GM19240 (cell line): ENCODE results near the gene SUPV3L1.
"Not testable (repeated sequence)": the region's sequence is repeated elsewhere in the genome, so short reads cannot be mapped to it uniquely, and the experiment has no call there.

Source experiments
- DNase-seq: peaks from one replicate; pipeline ENCODE4 v3.0.0; 2011; ENCODE audit warnings: low spot score; ENCODE audit not compliant: insufficient read length

The SUPV3L1 gene

DNA sequence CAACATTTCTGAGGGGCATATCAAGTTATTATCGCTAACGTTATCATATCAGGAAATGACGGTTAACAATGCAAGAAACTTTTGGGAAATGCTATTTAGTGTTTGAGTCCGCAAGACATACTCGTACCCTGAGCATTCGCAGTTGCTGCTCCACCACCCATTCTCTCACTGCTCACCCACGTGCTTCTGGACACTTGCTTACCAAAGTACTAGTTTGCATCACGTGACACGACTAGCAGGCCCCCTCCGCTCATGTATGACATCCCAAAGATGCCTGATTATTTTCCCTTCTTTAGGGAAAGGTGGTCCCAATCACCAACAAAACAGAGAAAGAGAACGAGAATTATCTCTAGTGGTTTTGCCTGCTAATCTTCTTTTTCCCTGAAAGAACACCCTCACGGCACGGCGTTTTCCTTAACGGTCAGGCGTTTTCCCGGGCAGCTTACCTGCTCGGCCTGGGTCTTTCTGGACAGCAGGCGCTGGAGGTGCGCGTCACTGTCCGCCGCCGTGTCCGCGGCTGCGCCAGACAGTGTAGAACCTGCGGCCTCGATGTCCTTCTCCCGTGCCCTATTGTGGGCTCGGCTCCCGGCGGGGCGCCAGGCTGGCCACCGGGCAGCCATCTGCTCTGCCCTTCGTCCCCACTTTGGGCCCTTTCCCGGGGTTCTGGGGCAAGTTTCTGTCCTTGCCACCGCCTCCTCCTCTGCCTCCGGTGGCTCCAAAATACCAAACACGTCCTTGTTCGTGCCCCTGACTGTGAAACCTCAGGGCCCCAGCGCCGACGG lies at the start of gene SUPV3L1:
TSS of gene SUPV3L1 (plus strand) at position 492 of the 782 bp plus-strand sequence. CDS start at position 550, 58 bp downstream.
- peak; percentile 77 for DNase-seq

DNA sequence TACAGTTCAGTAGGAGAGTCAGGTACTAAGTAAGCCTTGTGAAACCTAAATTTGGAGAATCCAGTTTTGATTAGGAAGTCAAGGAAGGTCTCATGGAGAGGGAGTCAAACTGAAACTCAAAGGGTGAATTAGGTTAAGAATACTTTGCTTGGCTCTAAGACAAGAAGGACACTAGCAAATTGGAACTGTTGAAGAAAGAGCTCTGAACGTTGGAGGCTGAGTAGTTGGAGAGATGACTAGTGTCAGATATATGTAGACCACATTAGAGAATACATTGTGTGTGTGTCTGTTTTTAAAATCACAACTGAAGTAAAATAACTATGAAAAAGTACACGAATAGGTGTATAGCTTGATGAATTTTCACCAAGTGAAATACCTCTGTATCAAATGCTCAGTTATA lies 49.8 kb upstream of the SUPV3L1 start:
- DNase-seq = no peak

DNA sequence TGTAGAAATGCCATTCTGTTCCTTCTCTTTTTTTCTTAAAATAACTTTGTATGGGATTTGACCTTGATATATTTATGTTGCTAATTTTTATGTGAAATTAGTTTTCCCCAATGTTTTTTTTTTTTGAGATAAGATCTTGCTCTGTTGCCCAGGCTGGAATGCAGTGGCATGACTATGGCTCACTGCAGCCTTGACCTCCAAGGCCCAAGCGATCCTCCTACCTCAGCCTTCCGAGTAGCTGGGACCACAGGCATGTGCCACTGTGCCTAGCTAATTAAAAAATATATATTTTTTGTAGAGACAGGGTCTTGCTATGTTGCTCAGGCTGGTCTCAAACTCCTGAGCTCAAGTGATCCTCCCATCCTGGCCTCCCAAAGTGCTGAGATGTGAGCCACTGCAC lies 40.1 kb upstream of the SUPV3L1 start:
- DNase-seq = no peak

DNA sequence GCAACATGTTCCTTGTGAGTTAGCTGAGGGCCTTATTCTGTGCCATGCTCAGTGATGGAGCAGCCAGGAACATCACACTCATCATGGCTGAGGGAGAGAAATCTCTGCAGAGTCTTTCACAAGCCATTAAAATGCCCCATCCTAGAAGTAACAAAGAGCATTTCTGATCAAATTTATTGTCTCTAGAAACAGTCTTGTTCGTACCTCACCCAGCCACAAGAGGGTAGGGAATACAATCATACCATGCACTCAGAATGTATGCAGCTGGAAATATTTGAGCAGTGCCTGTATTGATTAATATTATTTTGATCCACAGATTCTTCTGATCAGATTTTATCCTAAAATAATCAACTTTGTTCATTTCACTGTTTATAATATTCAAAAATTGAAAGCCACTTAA lies 38.7 kb upstream of the SUPV3L1 start:
- DNase-seq = no peak

DNA sequence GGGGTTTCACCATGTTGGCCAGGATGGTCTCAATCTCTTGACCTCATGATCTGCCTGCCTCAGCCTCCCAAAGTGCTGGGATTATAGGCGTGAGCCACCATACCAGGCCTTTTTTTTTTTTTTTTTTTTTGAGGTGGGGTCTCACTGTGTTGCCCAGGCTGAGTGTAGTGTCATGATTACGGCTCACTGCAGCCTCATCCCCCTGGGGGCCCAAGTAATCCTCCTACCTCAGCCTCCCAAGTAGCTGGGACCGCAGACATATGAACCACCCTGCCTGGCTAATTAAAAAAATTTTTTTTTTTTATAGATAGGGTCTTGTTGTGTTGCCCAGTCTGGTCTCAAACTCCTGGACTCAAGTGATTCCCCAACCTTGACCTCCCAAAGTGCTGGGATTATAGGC lies 38.0 kb upstream of the SUPV3L1 start:
- not testable (repeated sequence) for DNase-seq

DNA sequence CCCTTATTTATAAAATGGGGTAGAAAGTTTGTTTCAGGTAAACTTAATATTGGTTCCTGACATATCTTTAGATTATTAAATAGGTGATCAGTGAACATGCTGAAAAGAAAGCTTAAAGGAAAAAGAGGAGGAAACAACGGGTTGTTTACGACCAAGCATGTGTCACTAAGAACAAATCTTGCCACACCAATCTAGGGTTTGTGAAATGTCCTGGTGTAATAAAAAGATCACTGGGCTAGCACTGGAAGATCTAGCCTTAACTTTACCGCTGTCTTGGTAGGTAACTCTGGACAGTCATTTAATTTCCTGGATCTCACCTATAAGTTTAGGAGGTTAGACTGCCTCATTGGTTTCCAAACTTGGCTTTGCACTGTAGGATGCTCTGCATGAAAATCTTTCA lies 37.1 kb upstream of the SUPV3L1 start:
- no peak for DNase-seq

DNA sequence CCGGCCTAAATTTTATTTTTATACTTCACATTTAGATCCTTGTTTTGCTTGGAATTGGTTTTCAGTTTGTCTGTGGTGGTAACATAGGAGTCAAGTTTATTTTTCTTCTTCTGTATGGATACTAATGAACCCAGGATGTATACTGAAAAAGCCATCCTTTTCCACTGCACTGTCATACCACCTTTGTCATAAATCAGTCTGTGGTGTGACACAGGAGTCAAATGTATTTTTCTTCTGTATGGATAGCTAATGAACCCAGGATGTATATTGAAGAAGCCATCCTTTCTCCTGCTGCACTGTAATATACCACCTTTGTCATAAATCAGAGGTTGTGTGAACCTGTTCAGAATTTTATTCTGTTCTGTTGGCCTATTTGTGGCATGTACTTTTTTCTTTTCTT lies 34.7 kb upstream of the SUPV3L1 start:
- DNase-seq = no peak

DNA sequence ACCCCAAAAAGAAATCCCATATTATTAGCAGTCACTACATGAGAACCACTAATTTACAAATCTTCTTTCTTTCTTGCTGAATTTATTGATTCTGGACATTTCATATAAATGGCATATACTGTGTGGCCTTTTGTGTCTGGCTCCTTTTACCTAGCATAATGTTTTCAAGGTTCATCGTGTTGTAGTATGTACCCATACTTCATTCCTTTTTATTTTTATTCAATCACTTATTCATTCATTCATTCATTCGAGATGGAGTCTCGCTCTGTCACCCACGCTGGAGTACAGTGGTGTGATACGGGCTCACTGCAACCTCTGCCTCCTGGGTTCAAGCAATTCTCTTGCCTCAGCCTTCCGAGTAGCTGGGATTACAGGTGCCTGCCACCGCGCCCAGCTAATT lies 34.2 kb upstream of the SUPV3L1 start:
- no peak for DNase-seq

DNA sequence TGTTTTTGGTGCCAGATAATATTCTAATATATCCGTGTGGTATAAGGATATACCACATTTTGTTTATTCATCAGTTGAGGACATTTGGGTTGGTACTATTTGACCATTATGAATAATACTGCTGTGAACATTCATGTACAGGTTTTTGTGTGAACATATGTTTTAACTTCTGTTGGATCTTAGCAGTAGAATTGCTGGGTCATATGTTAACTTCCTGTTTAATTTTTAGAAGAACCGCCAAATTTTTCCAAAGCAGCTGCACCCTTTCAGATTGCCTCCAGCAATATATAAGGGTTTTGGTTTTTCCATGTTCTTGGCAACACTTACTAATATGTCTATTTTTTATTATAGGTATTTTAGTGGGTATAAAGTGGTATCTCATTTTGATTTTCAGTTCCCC lies 33.3 kb upstream of the SUPV3L1 start:
- DNase-seq = no peak

DNA sequence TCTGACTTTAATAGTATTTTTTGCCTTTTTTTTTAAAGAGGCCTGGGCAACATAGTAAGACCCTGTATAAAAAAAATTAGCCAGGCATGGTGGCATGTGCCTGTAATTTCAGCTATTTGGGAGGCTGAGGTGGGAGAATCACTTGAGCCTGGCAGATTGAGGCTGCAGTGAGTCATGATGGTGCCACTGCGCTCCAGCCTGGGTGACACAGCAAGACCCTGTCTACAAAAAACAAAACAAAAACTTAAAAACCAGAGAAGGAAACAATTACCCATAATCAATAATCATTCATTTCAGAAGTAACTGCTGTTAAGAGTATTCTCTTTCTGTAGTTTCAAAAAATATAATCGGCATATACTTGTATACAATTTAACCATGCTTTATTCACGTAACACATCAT lies 28.1 kb upstream of the SUPV3L1 start:
- no peak for DNase-seq

DNA sequence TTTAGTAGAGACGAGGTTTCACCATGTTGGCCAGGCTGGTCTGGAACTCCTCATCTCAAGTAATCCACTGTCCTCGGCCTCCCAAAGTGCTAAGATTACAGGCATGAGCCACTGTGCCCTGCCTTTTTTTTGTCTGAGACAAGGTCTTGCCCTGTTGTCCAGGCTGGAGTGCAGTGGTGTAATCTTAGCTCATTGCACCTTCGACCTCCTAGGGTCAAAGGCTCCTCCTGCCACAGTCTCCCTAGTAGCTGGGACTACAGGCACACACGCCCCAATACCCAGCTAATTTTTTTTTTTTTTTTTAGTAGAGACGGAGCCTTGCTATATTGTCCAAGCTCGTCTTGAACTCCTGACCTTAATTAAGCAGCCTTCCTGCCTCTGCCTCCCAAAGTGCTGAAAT lies 26.8 kb upstream of the SUPV3L1 start:
- DNase-seq = no peak

DNA sequence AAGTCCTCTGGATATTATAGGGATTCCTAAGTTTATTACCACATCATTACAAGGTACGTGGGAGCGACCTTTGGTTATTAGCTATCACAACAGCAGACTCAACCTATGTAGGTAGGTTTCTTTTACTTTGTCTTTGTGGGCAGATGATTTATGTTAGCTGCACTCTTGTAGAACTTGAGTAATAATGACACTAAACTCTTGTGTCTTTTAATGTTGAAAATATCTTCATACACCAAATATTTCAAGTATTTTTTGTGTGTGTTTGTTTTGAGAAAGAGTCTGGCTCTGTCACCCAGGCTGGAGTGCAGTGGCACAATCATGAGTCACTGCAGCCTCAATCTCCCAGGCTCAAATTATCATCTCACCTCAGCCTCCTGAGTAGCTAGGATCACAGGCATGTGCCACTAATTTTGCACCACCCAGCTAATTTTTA lies 19.2 kb upstream of the SUPV3L1 start:
- DNase-seq = no peak

DNA sequence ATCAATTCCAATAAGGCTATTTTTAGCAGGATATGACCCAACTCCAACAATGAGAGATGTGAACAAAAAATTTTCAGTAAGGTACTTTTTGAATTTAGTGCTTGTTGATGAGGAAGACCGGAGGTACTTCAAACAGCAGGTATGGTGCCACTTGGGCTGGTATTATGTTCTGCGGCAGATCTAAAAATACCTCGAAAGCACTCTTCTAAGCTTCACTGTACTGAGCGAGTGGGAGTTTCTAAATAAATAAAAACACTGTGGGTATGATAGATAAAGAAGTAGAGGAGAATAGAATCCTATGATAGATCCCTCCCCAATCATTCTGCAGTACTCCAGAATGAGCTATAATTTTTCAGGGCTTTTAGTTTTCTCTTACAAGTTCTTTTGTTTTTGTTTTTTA lies 11.5 kb upstream of the SUPV3L1 start:
- no peak for DNase-seq

DNA sequence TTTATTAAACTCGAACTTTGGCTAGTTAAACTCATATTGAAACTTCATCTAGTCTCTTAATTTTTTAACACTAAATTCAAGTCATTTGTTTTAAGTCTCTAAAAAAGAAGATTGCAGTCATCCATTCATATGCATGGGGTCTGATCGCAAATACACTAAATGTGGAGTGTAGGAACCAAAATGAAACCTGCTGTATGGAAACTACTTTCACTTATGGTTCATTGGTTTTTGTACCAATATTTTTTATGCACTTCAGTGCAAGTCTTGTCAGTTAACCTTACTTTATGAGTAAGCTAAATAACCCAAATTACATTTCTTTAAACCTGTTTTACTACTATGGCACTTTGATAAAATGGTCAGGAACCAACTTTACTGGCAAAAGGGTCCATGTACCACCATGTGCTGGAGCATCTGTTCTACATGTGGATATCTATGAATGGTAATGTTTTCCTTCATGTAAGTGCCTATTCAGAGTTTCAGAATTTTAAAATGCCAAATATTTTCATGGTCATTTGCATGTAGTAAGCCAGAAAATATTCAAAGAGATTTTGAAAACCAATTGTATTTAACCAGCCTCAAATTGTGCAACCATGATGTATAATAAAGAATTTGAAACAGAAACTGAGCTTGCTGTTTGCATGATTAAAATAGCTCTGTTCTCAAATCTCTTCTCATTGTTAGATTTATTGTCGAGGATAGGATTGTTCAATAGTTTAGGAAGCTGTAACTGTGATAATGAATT lies 7.6 kb upstream of the SUPV3L1 start:
- DNase-seq = peak; percentile 14

DNA sequence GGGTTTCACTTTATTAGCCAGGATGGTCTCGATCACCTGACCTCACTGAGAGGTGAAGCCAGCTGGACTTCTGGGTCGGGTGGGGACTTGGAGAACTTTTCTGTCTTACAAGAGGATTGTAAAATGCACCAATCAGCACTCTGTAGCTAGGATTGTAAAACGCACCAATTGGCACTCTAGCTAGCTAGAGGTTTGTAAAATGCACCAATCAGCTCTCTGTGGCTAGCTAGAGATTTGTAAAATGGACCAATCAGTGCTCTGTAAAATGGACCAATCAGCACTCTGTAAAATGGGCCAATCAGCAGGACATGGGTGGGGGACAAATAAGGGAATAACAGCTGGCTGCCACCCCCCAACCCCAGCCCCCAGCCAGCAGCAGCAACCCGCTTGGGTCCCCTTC lies 4.7 kb upstream of the SUPV3L1 start:
- DNase-seq = not testable (repeated sequence)

DNA sequence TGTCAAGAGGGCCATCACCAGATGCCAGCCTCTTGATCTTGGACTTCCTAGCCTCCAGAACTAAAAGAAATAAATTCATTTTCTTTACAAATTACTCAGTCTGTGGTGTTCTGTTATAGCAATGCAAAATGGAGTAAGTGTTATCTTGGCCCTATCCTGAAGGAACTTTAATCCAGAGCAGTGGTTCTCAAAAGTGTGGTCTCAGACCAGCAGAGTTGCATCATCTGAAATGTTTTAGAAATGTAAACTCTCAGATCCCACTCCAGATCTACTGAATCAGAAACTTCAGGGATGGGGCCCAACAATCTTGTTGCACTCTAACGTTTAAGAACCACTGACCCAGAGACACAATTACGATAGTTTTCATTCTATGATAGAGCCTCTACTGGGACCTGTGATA lies 3.2 kb upstream of the SUPV3L1 start:
- DNase-seq = no peak

DNA sequence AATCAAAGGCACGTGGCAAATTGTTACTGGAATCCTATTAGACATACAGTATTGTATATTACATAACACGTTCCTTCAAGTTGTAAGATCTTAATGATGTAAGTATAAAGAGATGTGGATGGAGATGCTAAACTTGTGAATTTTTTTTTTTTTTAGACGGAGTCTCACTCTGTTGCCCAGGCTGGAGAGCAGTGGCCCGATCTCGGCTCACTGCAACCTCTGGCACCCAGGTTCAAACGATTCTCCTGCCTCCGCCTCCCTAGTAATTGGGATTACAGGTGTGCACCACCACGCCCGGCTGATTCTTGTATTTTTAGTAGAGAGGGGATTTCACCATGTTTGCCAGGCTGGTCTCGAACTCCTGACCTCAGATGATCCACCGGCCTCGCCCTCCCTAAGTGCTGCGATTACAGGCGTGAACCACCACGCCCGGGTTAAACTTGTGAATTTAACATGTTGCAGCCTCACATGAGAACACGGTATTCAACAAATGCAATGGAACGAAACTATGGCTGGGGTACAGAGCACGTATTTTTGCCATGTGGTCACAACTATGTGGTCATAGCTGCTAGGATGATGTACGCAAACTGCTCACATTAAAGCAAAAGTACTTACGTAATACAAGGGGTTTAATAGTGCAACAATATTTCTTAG lies 818 bp upstream of the SUPV3L1 start:
- no peak for DNase-seq

DNA sequence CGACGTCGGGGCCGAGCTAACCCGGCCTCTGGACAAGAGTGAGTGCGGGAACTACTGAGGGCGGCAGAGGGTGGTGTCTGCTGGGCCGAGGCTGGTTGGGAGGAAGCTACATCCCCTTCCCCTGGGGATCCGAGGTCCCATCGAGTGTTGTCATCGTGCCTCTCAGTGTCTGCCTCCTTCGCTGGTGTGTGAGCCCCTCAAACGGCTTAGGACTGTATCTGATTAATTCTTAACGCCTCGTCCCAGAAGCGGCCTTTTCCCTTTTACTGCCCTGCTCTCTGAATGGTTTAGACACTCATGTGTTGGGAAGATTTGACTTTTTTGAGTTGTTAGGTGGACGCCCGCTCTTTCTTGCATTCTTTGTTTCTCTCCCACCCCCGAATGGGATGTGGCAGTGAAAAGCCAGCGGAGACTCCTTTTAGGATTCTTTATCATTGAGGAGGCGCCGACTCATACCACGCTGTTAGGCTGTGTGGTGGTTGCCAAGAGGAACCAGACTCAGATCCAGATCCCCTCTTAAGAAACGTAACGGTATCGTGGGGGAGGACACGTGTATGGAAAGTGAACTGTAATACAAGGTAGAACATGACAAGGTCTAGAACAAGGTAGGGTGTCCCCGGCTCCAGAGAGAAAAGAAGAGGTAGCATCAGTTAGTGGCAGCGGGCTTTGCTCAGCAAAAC lies 631 bp downstream of the SUPV3L1 start:
- no peak for DNase-seq

DNA sequence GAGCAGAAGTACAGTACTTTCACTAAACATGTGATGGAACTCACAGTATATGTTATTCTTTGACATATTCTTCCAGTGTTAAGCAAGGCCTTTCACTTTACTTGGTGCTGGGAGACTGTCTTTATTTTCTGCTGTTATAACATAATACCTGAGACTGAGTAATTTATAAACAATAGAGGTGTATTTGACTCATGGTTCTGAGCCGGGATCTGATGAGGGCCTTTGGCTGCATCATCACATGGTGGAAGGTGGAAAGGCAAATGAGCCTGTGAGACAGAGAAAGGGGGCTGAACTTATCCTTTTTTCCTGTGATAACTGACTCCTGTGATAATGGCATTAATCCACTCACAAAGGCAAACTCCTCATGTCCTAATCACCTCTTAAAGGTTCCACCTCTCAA lies 1.4 kb downstream of the SUPV3L1 start:
- no peak for DNase-seq

DNA sequence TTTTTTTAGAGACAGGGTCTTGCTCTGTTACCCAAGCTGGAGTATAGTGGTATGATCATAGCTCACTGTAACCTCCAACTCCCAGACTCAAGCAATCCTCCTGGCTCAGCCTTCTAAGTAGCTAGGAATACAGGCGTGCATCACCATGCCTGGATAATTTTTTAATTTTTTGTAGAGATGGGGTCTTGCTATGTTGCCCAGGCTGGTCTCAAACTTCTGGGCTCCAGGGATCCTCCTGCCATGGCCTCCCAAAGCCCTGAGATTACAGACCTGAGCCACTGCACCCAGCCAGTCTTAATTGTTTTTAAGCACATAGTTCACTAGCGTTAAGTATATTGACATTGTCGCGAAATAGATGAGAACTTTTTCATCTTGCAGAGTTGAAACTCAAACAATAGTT lies 2.0 kb downstream of the SUPV3L1 start:
- no peak for DNase-seq

DNA sequence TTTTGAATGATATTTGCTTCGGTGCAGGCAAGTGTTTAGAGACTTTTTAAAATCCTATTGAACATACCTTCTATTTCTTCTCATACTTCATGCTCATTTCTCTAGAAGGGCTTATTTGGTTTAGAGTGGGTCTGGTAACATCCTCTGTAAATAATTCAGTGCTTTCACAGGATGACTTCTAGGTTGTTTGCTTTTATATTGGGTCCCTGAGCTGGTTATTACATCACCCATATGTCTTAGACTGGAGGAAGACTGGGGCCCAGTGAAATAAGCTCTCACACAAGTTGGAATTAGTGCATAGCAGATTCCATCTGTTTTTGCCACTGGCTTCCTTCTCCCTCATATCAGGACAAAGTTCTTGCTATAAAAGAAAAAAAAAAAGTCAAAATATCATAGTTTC lies 6.5 kb downstream of the SUPV3L1 start:
- no peak for DNase-seq

DNA sequence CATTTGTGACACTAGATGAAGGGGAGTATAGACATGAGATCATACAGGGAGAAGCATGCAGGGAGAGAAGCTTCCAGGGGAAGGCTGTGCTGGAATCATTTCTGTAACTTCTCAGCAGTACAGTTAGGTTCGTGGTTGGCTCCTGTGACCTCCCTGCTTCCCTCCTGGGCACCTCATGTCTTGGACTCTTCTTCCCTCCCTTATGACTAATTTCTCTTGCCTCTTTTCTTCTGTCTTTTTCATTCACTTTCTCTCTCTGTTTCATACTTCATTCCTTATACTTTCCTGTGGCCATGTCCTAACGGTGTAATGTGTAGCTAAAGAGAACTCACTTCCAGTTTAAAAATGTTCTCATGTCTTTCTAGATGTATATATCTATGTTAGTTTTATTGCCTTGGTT lies 21.0 kb downstream of the SUPV3L1 start:
- no peak for DNase-seq
